Endothelial cell of umbilical vein (primary cell): Measurements from ENCODE around the gene OR2D3. TPM values are rescaled to one million over a fixed set of nuclear protein-coding genes. Genes with fewer than 3 reads are reported as not detected.

Experiments
- BruUV-seq: library from RNA; stranded (reverse); fragments of 400-500 nt; replicated peaks from 2 replicates; lab custom pipeline; 2021; lab: Mats Ljungman, UMichigan
- CTCF ChIA-PET: fragments of 300-600, 350-600 bp; sonication (Branson Sonifier 250); formaldehyde crosslinking; loops from one replicate; lab custom pipeline; 2021; ENCODE audit warnings: antibody characterized with exemption, inconsistent platforms; lab: Charles Lee
- POLR2A ChIA-PET: fragments of 300-600, 350-600 bp; sonication (Branson Sonifier 250); formaldehyde crosslinking; loops from one replicate; lab custom pipeline; 2021; ENCODE audit warnings: antibody characterized with exemption, inconsistent platforms; lab: Charles Lee
- DNase-seq: peaks from one replicate; pipeline ENCODE4 v3.0.0-alpha.2; 2011; ENCODE audit warnings: low read depth, low spot score
- FAIRE-seq: peaks from 2 replicates; lab custom pipeline; 2011; peaks lifted over from hg19 to GRCh38; lab: Jason Lieb, UNC
- H2AFZ ChIP-seq: 2 replicates; pipeline ENCODE4 v1.6.0; 2012; ENCODE audit warnings: low read depth, low read length, control low read depth, inconsistent platforms
- H3K27ac ChIP-seq: 2 replicates; pipeline ENCODE4 v1.5.1; 2011; ENCODE audit warnings: low read depth, mild to moderate bottlenecking, control low read depth, low read length, moderate library complexity; ENCODE audit not compliant: insufficient read depth
- H3K27me3 ChIP-seq, 2 experiments: 2 replicates each; pipeline versions ENCODE4 v1.6.0 to v1.6.1; 2011; ENCODE audit warnings: low read length in 2 of 2, mixed read lengths in 1 of 2; ENCODE audit not compliant: control insufficient read depth in 2 of 2, insufficient read depth in 2 of 2
- H3K36me3 ChIP-seq, 2 experiments: 2 replicates in 1 of 2; 3 replicates in 1 of 2; pipeline ENCODE4 v1.5.1; 2011; ENCODE audit warnings: low read length in 2 of 2, mild to moderate bottlenecking in 1 of 2, moderate library complexity in 1 of 2; ENCODE audit not compliant: control insufficient read depth in 2 of 2, insufficient read depth in 2 of 2; ENCODE audit errors: extremely low read depth in 1 of 2
- H3K4me1 ChIP-seq: 3 replicates; pipeline ENCODE4 v1.5.1; 2011; ENCODE audit warnings: mild to moderate bottlenecking, low read length; ENCODE audit not compliant: control insufficient read depth, insufficient read depth; ENCODE audit errors: extremely low read depth
- H3K4me2 ChIP-seq: 2 replicates; pipeline ENCODE4 v1.6.1; 2011; ENCODE audit warnings: low read length, control low read depth, mixed read lengths; ENCODE audit not compliant: insufficient read depth
- H3K4me3 ChIP-seq, 3 experiments: fragments of 200-600 bp in 1 of 3; sonication (generic), shearing (Covaris generic) in 1 of 3; replicated peaks in 1 of 3; 2 replicates each; pipeline ENCODE4 v1.5.1; 2011 to 2016; ENCODE audit warnings: control low read depth in 3 of 3, low read length in 3 of 3, mild to moderate bottlenecking in 2 of 3, inconsistent platforms in 1 of 3, low read depth in 1 of 3, moderate library complexity in 1 of 3; ENCODE audit not compliant: insufficient read depth in 1 of 3
- H3K79me2 ChIP-seq: 2 replicates; pipeline ENCODE4 v1.6.0; 2012; ENCODE audit warnings: low read length, inconsistent platforms; ENCODE audit not compliant: control insufficient read depth, insufficient read depth
- H3K9ac ChIP-seq: replicated peaks from 2 replicates; pipeline ENCODE3; 2011; ENCODE audit warnings: low read length, control low read depth; ENCODE audit not compliant: insufficient read depth; ENCODE audit errors: extremely low read depth
- H3K9me1 ChIP-seq: replicated peaks from 3 replicates; pipeline ENCODE4 v1.6.0; 2011; ENCODE audit warnings: mild to moderate bottlenecking, low read length; ENCODE audit not compliant: control insufficient read depth, insufficient read depth; ENCODE audit errors: extremely low read depth
- H3K9me3 ChIP-seq: replicated peaks from 2 replicates; pipeline ENCODE4 v1.5.1; 2012; ENCODE audit warnings: low read length, inconsistent platforms; ENCODE audit not compliant: control insufficient read depth, insufficient read depth
- H4K20me1 ChIP-seq: replicated peaks from 2 replicates; pipeline ENCODE3; 2011; ENCODE audit warnings: mild to moderate bottlenecking, low read length; ENCODE audit not compliant: control insufficient read depth, insufficient read depth; ENCODE audit errors: extremely low read depth
- CTCF ChIP-seq, 2 donors: IDR thresholded peaks; 1 replicate in 1 of 2; 2 replicates in 1 of 2; pipeline ENCODE4 v1.5.1; 2011; ENCODE audit warnings: low read length in 2 of 2, mild to moderate bottlenecking in 2 of 2, moderate library complexity in 2 of 2, control low read depth in 1 of 2, inconsistent platforms in 1 of 2, low read depth in 1 of 2; ENCODE audit not compliant: insufficient read depth in 1 of 2; ENCODE audit errors: extremely low read depth in 1 of 2
- EZH2 ChIP-seq: IDR thresholded peaks from 2 replicates; pipeline ENCODE4 v1.6.1; 2012; ENCODE audit warnings: borderline replicate concordance, low read depth, mild to moderate bottlenecking, moderate library complexity, low read length, inconsistent platforms; ENCODE audit not compliant: severe bottlenecking
- FOS ChIP-seq: IDR thresholded peaks from 2 replicates; pipeline ENCODE4 v1.6.1; 2011; ENCODE audit warnings: mild to moderate bottlenecking, low read length, moderate library complexity, borderline replicate concordance; ENCODE audit not compliant: insufficient read depth
- GATA2 ChIP-seq: IDR thresholded peaks from 2 replicates; pipeline ENCODE4 v1.7.0; 2011; ENCODE audit warnings: low read depth, mild to moderate bottlenecking, moderate library complexity, mixed read lengths, low read length; ENCODE audit not compliant: insufficient read length, insufficient read depth
- JUN ChIP-seq: IDR thresholded peaks from 2 replicates; pipeline ENCODE4 v1.6.1; 2011; ENCODE audit warnings: borderline replicate concordance, low read depth; ENCODE audit not compliant: insufficient read length, insufficient read depth
- MAX ChIP-seq: IDR thresholded peaks from 2 replicates; pipeline ENCODE4 v1.6.1; 2011; ENCODE audit not compliant: insufficient read depth, insufficient read length
- MYC ChIP-seq: IDR thresholded peaks from one replicate; pipeline ENCODE4 v1.6.1; 2011; ENCODE audit warnings: mild to moderate bottlenecking, low read depth, low read length
- POLR2A ChIP-seq: IDR thresholded peaks from 2 replicates; pipeline ENCODE4 v1.6.1; 2012; ENCODE audit warnings: low read depth, mild to moderate bottlenecking, control low read depth, low read length
- POLR2AphosphoS5 ChIP-seq: IDR thresholded peaks from 2 replicates; pipeline ENCODE4 v1.6.1; 2012; ENCODE audit warnings: low read depth, mild to moderate bottlenecking, control low read depth, low read length, moderate library complexity; ENCODE audit not compliant: insufficient read depth
- dilution Hi-C: fragments of 300-500 bp; cut with MboI; formaldehyde crosslinking; loops from one replicate; pipeline ENCODE4 v1.15.0; 2019; ENCODE audit warnings: low sequenced_read_pairs; ENCODE audit not compliant: extremely low pct_ligation_motif_present
- intact Hi-C: fragments of 100-400 bp; cut with micrococcal nuclease; formaldehyde crosslinking; loops from one replicate; pipeline ENCODE4 v1.10.0; 2022
- polyA plus RNA-seq, 4 experiments: library from polyadenylated mRNA; depleted of rRNA in 3 of 4; stranded (reverse) in 3 of 4; unstranded in 1 of 4; fragments of >200 nt; gene quantifications; 2 replicates each; pipeline versions ENCODE4 v1.2.1 to v1.2.3, GENCODE V29; 2011 to 2012; ENCODE audit warnings: missing spikeins in 1 of 4
- total RNA-seq: library from RNA; stranded (reverse); gene quantifications from 2 replicates; pipeline ENCODE4 v1.2.3, GENCODE V29; 2021

OR2D3 gene
- total and polyA plus RNA-seq, 2 donors (not counting 3 experiments of a cell fraction or from before 2014, with no cell fraction given), result not detected

GRCh38 chr11:6911948-6912347 lies 8.9 kb upstream of the OR2D3 start:
- H3K4me2 ChIP-seq, result peak overlapping the region; percentile 51
- H3K27ac ChIP-seq, result no peak overlapping the region
- no peak overlapping the region for H2AFZ ChIP-seq
- DNase-seq (peak; percentile 68), FAIRE-seq (no peak)
- no peaks in the 10 kb centered on the region for H3K27me3 ChIP-seq
- POLR2A ChIA-PET, result no interaction called here
- H3K79me2 ChIP-seq, result no peaks in the 10 kb centered on the region
- BruUV-seq, result no TSS peak
- no peak overlapping the region for H3K4me3 ChIP-seq
- CTCF ChIA-PET, result interaction anchor here (1.7 kb wide), 1 partner anchor 14 kb away, joined by 5 read pairs; the partner anchor contains the start of gene ZNF215
- no peaks in the 10 kb centered on the region for H4K20me1 ChIP-seq
- dilution Hi-C loops (no loop called here), intact Hi-C loops (loop anchor here (5.0 kb wide), 1 partner anchor 110 kb away; the partner anchor contains the start of genes NLRP14 and ZNF214)
- no peaks in the 10 kb centered on the region for H3K36me3 ChIP-seq
- TF ChIP-seq MYC (no peak), EZH2 (no peak), CTCF (IDR thresholded peaks at IDR 0.05; ENCODE audit: extremely low read depth in 1 of 2, insufficient read depth in 1 of 2, low read depth in 1 of 2, low read length in 2 of 2) (no peak), MAX (no peak), GATA2 (no peak), FOS (no peak), POLR2AphosphoS5 (no peak), JUN (no peak), POLR2A (no peak)
- no peak overlapping the region for H3K9ac ChIP-seq
- H3K9me3 ChIP-seq, result no peaks in the 10 kb centered on the region
- H3K9me1 ChIP-seq, result no peaks in the 10 kb centered on the region
- peaks cover 7% of the 10 kb centered on the region for H3K4me1 ChIP-seq
